GM12872 (cell line): ENCODE measurements around the gene PLEKHO2.

Source experiments
- CTCF ChIP-seq: IDR thresholded peaks from 3 replicates; pipeline ENCODE4 v1.5.1; 2011; ENCODE audit warnings: low read depth, mild to moderate bottlenecking, low read length, moderate library complexity; ENCODE audit not compliant: insufficient read depth

Gene PLEKHO2

GRCh38 chr15:64893481-64894394 is 52.0 kb downstream of the PLEKHO2 start:
- TF ChIP-seq CTCF, result no peak

- TF ChIP-seq CTCF, result no peak
Measured at GRCh38 chr15:64894395-64895056, 52.8 kb downstream of the PLEKHO2 start.

- TF ChIP-seq CTCF, result peak; percentile 18; the same call in 1 of the 3 replicates
Measured at GRCh38 chr15:64895285-64896065, 53.8 kb downstream of the PLEKHO2 start.

- no peak for TF ChIP-seq CTCF
Measured at GRCh38 chr15:64896371-64897069, 54.8 kb downstream of the PLEKHO2 start.

- no peak for TF ChIP-seq CTCF
Measured at GRCh38 chr15:64897345-64897985, 55.8 kb downstream of the PLEKHO2 start.

- TF ChIP-seq CTCF, result no peak
Measured at GRCh38 chr15:64898406-64898805, 56.7 kb downstream of the PLEKHO2 start.
